ENCODE measurements around the gene MEIOB.
"Not testable (repeated sequence)": the region's sequence is repeated elsewhere in the genome, so short reads cannot be mapped to it uniquely, and the experiment has no call there.

MEIOB gene

DNA sequence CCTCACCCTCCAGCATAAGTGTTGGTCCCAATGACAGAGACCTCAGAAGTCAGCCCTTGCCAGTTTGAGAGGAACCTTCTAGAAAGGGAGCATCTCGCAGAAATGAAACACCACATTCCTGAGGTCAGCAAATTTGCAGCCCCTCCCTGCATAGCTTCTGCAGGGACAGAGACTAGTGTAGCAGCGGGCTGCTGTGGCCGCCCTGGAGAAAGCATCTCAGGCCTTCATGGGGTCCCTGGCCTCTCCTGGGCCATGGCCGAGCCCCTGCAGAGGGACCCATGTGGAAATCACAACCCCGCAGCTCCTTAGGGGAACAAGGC lies 34.8 kb upstream of the MEIOB start:
- no peak for DNase-seq (ENCODE audit: low read depth)

DNA sequence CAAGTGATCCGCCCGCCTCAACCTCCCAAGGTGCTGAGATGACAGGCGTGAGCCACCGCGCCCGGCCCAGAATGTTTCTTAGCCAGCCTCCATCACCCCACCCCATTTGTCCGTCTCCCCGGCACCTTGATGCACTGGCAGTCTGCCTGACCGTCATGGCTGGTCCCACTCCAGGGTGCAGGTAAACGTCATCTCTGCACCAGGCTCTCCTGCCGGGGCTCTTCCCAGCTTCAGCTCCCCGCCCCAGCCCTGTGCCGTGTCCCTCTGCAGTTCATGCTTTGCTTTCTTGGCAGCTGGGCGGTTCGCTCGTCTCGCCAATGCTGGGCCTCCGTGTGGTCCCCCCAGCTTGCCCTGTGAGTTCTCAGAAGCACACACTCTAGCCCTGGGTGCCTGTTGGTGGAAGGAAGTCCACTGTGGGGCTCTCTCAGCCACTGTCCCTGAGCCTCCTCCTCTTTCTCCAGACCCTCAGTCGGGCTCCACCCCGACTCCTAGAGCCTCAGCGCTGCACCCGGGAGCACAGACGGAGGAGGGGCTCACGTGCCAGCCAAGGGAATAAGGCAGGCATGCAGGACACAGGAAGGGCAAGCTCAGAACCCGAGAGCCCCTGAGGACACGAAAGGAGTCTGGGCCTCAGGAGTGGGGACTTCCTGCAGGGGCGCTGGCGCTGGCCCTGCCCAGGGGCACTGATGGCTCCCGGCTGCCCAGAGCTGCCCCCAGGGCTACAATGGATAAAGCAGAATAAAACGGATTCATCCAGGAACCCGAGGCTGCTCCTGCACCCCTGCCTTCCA lies 34.3 kb upstream of the MEIOB start:
- no peak for DNase-seq (ENCODE audit: low read depth)

DNA sequence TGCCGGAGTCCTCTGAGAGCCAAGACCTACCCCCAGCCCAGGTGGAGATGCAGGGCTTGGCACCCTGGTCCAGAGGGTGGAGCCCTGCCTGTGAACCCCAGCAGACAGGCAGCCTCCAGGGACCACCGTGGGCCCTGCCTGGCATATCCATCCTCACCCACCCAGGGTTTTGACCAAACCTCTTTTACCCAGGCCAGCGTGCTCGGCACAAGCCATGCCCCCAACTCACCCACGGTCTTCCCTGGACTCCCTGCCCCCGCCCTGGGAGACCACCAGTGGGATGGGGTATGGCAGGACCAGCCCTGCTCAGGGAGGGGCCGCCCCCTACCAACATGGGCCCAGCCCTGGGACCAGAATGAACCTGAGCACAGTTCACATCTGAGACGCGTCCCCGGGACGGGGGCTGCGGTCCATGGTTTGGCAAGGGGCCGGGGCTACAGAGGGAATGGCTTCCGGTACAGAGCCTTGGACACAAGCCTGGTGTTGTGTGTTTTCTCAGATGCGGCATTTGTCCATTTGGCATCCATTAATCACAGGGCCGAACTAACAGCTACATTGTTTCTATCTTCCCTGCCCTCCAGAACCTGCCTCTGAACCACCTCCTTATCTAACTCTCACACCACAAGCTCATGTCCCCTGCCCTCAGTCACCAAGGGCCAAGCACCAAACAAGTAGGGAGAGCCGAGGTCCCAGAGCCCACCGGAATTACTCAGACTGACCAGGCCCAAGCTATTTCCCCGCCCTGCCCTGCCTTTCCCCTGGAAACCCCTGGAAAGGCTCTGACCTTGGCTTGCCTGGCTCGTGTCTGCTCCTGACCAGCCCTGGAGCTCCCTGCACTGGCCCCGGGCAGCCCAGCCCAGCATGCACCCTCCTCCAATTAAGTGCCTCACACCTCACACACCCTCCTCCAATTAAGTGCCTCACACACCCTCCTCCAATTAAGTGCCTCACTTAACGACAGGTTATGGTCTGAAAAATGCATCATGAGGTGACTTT lies 32.2 kb upstream of the MEIOB start:
- DNase-seq (ENCODE audit: low read depth): no peak

DNA sequence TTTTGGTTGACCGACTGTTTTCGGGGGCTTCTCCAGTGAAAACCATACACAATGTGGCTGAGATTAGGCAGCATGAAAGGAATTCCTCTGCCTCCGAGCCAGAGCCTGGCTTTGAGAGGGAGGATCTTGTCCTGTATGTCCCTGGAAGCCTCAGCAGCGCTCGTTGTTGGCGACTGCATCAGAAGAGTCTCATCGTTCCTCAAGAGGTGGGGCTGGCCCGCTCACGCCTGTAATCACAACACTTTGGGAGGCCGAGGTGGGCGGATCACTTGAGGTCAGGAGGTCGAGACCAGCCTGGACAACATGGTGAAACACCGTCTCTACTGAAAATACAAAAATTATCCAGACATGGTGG lies 31.2 kb upstream of the MEIOB start:
- no peak for DNase-seq (ENCODE audit: low read depth)

DNA sequence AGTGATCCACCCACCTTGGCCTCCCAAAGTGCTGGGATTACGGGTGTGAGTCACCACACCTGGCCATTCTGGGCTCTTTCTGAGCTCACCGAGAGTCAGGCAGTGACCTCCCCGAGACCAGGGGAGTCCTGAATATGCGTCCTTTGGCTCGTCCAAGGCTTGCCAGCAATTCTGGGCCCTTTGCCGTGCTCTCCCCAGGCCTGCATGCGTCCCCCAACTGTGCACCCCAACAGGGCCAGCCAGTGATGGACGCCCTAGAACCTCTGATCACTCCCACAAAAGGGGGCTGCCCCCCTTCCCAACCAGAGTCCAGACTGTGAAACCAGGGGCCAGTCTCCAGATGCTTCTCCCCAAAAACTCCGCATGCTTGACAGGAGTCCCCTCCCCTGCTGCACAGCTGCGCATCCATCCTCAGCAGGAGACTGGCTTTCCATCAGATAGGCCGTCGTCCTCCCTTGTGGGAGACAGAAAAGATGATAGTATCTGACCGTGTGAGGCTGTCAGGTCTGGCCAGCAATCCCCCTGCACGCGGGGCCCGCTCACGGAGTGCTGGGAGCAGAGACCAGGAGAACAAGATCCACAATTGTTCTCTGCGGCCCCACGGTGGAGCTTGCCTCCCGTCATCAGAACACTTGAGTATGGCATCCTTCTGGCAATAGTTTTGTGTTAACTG lies 30.7 kb upstream of the MEIOB start:
- no peak for DNase-seq (ENCODE audit: low read depth)

DNA sequence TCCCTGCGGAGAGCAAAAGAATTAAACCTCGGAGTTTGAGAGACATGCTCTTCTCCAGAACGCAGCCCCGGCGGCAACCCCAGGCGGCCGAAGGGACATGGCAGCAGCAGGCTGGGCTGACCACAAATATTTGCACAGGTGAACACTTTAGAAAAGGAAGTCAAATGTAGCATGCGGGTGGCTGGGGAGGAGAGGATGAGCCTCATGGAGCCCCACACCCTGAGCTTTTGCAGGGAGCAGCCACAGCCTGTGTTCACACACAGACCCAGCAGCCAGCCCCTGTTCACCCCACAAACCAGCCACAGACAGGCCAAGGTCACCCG lies 28.4 kb upstream of the MEIOB start:
- DNase-seq (ENCODE audit: low read depth): no peak

DNA sequence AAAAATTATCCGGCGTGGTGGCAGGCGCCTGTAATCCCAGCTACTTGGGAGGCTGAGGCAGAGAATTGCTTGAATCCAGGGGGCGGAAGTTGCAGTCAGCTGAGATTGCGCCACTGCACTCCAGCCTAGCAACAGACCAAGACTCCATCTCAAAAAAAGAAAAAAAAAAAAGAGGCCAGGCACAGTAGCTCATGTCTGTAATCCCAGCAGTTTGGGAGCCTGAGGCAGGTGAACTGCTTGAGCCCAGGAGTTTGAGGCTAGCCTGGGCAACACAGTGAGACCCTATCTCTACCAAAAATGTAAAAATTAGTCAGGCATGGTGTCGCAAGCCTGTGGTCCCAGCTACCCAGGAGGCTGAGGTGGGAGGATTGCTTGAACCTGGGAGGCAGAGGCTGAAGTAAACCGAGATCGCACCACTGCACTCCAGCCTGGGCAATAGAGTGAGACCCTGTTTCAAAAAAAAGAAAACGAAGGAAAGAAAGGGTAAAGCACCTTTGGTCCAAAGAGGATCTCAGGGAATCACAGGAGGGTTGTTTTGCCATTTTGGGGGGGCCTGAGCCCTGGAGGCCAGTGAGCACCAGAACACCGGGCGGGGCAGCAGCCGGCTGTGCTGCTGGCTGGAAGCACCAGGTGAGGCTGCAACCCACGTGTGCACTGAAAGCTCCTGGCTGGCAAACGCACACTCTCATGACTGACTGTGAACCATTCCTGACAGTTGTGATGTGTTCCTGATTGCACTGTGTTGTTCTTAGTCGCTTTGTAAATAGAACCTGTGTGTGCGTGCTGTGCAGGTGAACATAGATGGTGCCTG lies 27.9 kb upstream of the MEIOB start:
- DNase-seq (ENCODE audit: low read depth): no peak

DNA sequence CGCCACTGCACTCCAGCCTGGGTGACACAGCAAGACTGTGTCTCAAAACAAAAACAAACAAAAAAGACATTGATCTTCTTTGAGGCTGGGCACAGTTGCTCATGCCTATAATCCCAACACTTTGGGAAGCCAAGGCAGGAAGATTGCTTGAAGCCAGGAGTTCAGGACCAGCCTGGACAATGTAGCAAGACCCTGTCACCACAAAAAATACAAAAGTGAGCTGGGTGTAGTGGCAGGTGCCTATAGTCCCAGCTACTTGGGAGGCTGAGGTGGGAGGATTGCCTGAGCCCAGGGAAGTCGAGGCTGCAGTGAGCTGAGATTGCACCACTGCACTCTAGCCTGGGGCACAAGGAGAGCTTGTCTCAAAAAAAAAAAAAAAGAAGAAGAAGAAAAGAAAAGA lies 25.7 kb upstream of the MEIOB start:
- not testable (repeated sequence) for DNase-seq (ENCODE audit: low read depth)

DNA sequence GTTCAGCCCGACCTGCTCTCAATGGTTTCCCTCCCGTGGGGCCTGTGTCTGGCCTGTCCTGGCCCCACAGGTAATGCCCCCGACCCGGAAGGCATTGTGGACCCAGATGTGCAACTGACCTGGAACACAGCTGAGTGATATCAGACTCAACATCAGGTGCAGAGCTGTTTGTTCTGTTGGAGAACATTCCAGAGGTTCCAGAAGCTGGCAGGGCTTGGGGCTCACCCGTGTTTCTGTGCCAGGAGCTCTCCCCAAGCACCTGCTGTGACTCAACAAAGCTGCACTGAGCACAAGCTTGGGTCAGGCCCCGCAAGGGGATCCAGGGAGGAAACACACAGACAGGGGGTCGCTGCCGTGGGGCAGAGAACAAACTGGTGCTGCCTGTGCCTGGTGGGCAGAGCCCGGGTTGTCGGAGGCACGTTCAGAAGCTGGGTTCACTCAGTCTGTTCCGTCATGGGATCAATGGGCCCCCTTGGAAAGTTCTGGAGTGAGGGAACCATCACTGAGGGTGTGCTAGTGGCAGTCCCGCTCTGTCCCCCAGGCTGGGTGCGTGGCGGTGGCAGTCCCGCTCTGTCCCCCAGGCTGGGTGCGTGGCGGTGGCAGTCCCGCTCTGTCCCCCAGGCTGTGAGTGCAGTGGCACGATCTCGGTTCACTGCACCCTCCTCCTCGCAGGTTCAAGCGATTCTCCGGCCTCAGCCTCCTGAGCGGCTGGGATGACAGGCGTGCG lies 24.1 kb upstream of the MEIOB start:
- no peak for DNase-seq (ENCODE audit: low read depth)

DNA sequence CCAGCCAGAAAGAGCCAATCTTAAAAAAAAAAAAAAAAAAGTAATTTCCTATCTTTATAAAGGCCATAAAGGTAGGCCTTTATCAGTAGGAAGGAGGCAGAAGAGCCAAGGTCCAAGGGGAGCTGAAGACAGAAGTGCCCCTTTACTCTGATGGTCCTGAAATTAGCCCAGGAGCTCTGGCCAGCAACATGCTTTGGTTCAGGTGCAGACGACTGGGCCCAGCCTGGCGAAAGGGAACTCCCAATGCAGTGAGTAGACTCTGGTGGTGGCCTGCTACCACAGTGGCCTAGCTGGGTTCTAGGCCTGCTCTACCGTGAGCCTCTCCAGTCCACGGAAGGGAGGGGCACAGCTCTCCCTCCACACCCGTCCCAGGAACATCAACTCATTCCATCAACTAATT lies 23.1 kb upstream of the MEIOB start:
- no peak for DNase-seq (ENCODE audit: low read depth)

DNA sequence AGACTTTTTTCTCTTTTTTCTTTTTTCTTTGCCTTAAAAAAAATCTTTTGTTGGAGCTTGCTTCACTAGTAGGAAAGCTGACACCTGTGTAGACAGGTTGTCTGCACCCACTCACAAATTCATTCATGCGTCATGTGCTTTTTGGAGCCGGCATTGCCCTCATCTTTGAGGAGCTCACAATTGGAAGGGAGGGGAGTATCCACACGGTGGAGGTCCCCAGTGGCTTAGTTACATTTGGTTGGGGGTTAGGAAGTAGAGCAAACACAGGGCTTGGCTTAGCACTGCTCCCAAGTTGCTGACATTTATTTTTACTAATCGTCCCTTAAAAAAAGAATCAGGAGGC lies 18.7 kb upstream of the MEIOB start:
- DNase-seq (ENCODE audit: low read depth): no peak

DNA sequence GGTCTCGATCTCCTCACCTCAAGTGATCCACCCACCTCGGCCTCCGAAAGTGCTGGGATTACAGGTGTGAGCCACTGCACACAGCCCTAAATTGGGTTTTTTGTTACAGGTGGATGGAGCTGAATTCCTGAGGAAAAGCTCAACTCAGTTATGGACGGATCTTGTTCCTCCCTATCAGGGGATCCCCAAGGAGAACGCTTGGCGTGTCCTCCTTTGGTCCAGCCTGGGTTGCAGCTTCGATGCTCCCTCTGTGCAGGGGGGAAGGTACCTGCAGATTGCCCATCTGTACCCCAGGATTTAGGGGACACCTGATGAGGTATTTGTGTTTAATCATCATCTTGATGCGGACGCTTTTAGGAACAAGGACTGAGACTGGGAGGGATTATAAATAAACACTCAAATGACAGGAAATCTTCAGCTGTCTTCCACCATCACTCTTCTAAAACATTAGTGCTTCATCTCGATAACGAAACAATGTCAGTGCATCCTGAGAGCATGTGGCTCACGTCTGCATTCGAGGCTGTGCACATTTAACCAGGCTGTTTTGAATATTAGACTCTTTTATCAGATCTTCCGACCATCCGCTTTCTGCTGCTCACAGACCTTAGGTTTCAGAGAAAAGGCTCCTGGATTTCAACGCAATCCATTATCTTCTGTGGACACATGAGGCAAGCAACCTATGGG lies 18.2 kb upstream of the MEIOB start:
- DNase-seq (ENCODE audit: low read depth): no peak

DNA sequence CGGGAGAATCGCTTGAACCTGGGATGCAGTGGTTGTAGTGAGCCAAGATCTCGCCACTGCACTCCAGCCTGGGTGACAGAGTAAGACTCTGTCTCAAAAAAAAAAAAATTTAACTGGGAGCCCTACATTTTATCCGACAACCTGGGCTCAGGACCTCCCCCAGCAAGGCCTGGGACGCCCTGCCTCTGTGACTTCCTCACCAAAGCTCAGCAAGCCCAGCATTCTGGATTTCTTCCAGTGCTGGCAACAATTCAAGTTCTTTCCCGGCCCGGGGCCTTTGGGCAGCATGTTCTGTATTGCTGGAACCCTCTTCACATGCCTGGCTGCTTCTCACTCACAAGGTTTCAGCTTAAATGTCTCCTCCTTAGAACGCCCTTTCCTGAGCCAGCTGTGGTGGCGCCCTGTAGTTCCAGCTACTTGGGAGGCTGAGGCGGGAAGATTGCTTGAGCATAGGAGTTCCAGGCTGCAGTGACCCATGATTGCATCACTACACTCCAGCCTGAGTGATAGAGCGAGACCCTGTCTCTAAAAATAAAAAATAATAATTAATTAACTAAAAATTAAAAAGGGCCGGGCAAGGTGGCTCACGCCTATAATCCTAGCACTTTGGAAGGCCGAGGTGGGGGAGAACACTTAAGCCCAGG lies 15.9 kb upstream of the MEIOB start:
- no peak for DNase-seq (ENCODE audit: low read depth)

DNA sequence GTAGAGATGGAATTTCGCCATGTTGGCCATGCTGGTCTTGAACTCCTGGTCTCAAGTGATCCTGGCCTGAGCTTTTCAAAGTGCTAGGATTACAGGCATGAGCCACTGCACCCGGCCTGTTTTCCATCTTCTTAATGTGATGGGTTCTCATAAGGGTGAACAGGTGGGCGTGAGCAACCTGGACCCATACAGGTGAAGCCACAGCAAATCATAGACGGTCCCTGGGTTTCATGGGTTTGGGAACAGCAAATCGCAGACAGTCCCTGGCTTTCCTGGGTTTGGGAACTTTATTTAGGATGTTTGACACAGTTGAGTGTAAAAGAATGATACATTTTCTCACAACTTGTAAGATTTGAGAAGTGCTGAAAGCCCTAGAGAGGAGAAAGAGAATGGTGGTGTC lies 12.9 kb upstream of the MEIOB start:
- no peak for DNase-seq (ENCODE audit: low read depth)

DNA sequence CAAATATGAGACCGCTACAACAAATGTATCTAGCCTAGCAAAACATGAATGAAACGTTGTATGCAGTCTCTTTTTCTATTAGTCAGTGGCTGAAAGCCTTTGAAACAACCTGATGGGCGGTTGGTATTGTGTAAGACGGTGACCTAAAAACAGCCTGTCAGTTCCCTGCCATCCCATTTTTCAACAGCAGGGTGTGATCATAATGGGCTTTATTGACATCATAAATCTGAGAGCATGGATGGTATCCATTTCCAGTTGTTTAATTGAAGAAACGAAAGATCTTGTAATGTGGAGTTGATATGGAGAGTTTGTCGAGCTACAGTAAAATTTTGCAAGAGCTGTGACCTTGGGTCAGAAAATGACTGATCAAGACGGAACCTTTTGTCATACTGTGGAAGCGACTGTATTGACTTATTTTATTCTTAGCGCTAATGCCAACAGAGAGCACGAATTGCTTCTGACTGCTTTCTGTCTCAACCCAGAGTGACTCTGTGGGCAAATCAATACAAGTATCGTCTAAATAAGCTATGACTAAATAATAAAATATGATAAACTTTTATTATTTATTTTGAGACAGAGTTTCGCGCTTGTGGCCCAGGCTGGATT lies 12.3 kb upstream of the MEIOB start:
- DNase-seq (ENCODE audit: low read depth): no peak

DNA sequence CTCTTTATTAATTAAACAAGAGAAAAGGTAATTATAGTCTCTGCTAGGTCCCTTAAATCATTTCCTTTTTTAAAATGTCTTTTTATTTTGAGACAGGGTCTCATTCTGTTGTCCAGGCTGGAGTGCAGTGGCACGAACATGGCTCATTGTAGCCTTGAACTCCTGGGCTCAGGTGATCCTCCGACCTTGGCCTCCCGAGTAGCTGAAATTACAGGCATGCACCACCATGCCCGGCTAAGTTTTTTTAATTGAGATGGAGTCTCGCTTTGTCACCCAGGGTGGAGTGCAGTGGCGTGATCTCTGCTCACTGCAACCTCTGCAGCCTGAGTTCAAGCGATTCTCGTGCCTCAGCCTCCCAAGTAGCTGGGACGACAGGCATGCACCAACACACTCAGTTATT lies 9.2 kb upstream of the MEIOB start:
- DNase-seq (ENCODE audit: low read depth): not testable (repeated sequence)

DNA sequence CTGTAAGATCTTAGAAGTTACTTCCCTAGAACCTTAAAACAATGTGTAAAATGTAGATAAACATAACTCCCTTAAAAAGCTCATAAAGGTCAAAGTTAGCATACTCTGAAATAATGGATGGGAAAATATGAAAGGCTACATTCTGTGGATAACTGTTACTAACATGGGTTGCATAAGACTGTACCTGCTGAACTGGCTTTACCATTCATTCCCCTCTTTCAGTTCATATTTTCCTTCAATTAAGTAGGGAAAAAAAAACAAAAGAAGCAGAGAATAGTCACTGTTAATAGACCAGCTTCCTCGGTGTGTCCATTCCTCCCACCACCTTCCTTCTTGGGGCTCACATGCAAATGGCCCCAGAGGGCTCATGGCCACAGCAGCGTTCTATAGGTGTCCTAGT lies 7.5 kb upstream of the MEIOB start:
- no peak for DNase-seq (ENCODE audit: low read depth)

DNA sequence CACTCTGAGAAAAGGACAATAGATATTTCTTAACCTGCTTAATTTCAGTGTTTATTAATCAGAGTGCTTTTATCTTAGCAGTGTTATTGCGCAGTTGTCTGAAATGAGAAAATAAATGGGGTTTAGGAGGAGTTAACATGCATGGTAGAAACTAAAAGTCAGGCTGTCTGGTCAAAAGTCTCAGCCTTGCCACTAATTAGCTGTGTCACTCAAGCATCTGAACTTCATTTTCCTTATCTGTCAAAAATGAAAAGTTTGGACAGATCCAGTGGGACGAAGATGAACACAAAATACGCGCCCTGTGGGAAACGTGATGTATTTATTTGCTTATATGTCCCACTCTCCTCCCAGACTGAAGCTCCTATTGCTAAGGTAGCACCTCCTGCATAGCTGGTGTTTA lies 6.3 kb upstream of the MEIOB start:
- no peak for DNase-seq (ENCODE audit: low read depth)

DNA sequence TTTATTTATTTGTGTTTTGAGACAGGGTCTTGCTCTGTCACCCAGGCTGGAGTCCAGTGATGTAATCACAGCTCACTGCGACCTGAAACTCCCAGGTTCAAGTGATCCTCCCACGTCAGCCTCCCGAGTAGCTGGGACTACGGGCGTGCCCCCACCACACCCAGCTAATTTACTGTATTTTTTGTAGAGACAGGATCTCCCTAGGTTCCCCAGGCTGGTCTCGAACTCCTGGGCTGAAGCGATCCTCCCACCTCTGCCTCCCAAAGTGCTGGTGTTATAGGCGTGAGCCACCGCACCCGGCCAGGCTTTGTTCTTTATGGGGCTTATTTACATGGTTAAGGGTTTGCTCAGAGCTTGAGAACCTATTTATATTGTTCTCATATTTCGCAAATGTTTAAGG lies 5.8 kb upstream of the MEIOB start:
- no peak for DNase-seq (ENCODE audit: low read depth)

DNA sequence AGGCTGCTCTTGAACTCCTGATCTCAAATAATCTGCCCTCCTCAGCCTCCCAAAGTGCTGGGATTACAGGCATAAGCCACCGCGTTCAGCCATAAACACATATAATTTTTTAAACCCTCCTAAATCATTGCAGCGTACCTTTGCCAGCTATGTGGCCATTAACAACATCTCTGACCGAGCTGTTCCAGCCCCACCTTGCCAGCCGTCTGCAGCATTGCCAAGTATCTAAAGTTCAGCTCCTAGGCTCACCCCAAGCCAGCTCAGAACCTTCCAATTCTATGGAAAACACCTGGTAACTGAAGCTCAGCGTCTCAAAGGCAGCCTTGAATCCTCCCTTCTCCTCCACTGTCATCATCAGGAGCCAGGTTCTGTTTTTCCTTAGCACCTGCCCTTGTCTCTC lies 5.1 kb upstream of the MEIOB start:
- DNase-seq (ENCODE audit: low read depth): no peak

Data from HS-5 (cell line).